GM19468 (cell line): Measurements from ENCODE around the gene SLC25A25.
"Not testable (repeated sequence)": the region's sequence is repeated elsewhere in the genome, so short reads cannot be mapped to it uniquely, and the experiment has no call there.

ENCODE experiments used
- ATAC-seq: cut with Tn5 transposase; IDR thresholded peaks from one replicate; pipeline ENCODE4 v1.9.1; 2021; ENCODE audit warnings: mild to moderate bottlenecking, moderate library complexity, moderate number of reproducible peaks; ENCODE audit not compliant: unreplicated experiment; ENCODE audit errors: extremely low read depth

Gene SLC25A25

DNA sequence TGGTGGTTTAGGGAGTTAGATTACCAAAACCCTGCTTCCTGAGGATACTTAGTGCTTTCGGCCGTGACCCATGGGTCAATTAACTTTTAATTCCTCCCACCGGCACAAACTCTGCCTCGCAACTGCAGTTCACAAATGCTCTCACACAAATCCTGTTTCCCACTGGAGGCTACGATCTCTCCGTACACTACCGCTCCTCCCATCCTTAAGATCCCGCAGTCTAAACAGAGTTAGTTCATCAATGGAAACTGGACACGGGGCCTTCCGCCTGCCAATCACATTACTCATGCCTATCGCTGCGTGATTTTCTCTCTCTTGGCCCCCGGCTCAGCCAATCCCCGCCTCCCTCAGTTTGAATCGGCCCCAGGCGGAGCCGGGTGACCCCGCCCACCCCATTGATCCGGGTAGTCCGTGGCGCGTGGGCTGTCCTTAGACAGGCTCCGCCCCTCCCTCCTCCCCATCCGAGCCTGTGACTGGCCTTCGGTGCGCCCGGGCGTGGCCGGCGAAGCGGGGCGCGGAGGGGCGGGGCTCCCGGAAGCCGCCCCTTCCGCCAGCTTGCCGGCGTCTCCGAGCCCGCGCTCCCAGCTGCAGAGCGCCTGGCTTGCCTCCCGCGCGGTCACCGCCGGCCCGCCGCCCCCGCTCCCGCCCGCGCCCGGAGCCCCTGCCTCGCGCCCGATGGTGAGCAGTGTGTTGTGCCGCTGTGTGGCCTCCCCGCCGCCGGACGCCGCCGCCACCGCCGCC lies at the start of gene SLC25A25:
TSS of gene SLC25A25 (plus strand) at position 588 of the 741 bp plus-strand sequence. CDS start at position 676, 88 bp downstream.
- peak; percentile 70 for ATAC-seq

DNA sequence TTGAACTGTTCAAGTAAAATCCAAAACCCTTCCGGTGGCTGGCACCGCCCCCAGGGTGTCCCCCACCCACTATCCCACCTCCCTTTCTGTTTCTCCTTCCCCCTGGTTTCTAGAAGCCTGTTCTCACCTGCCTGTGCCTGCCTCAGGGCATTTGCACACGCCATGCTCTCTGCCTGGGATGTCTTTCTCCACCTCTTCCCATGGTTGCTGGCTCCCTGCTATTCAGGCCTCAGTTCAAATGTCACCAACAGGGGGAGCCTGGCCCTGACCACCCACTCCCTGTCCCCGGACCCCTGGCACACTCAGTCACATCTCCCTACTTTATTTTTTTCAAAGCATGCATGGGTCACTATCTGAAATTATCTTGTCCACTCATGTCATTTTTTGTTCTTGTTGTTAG lies 47.3 kb upstream of the SLC25A25 start:
- no peak for ATAC-seq

DNA sequence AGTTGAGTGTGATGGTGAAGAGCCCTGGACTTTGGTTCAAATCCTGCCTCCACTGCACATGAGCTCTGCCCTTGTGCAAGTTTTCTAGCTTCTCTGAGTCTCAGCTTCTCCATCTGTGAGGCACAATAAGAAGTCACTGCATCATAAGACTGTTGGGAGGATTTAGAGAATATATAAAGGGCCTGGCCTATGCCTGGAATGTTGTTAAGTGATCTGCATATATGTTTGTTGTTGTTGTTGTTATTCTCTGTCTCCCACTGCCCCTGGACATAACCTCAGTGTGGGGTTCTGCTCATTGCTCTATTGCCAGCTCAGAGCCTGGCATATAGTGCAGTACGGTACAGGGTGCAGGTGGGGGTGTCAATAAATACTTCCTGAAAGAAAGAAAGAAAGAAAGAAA lies 46.9 kb upstream of the SLC25A25 start:
- ATAC-seq = no peak

DNA sequence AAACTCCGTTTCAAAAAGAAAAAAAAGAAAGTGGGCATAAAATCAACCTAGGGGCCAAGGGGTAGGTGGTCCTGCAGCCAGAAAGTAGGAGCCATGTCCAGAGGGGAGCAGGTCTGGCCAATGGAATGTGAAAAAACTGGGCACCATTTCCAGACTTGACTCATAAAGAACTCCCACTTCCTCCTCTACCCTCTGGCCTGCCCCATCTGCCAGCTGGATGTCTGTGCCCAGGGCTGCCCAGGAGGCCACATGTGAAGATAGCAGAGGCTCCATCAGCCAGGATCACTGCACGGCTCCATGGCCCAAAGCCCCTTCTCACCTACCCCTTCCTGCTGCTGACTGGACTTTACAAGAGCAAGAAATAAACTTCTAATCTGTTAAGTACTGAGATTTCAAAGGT lies 45.1 kb upstream of the SLC25A25 start:
- ATAC-seq = no peak

DNA sequence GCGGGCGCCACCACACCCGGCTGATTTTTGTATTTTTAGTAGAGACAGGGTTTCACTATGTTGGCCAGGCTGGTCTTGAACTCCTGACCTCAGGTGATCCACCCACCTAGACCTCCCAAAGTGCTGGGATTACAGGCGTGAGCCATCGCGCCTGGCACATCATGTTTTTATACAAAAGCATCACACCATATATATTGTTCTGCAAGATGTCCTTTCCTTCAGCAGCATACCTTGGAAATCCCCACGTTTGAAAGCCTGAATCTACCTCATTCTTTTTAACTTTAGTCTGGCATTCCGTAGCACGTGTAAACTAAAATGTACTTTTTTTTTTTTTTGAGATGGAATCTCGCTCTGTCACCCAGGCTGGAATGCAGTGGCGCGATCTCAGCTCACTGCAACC lies 44.4 kb upstream of the SLC25A25 start:
- ATAC-seq = not testable (repeated sequence)

DNA sequence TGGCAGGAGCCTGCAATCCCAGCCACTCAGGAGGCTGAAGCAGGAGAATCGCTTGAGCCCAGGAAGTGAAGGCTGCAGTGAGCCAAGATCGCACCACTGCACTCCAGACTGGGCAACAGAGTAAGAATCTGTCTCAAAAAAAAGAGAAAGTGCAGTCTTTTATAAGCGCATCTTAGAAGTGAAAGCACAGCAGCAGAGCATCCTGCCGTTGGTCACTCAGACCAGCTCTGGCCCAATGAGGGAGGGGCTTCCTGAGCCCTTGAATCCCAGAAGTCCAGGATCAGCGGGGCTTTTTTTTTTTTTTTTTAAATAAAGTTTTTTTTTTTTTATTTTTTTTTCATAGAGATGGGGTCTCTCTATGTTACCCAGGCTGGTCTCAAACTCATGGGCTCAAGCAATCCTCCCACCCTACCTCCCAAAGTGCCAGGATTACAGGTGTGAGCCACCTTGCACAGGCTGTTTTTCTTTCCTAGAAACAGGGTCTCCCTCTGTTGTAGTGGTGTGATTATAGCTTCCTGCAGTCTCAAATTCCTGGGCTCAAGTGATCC lies 43.2 kb upstream of the SLC25A25 start:
- no peak for ATAC-seq

DNA sequence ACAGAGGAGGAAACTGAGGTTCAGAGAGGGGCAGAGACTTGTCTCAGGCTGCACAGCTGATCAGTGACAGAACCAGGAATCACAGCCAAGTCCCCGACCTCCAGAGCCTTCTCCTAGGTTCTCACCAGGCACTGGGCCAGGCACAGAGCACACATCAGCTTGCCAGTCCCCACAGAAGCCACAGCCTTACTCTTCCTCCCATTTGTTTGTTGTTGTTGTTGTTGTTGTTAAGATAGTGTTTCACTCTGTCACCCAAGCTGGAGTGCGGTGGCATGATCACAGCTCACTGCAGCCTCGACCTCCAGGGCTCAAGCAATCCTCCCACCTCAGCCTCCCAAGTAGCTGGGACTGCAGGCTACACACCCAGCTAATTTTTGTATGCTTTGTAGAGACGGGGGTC lies 42.3 kb upstream of the SLC25A25 start:
- no peak for ATAC-seq

DNA sequence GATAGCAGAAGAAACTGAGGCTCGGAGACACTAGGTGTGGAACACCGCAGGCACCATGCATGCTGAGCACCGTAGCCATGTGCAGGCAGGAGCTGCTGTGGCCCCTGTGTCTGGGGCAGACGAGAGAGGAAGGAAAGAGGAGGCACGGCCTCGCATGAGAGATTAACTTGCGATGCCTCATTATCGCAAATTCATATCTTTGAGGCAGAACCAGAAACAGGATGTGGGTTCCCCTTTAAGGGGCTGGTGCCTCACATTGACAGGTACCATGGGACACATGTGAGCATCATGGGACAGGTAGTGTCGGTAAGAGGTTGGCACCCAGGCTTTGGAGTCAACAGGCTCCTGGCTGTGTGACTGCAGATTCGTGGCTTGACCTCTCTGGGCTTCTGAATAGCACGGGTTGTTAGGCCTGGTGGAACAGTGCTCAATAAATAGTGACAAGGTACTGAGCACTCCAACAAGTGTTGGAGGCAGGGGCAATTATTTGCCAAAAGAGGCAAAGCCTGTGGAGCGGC lies 41.7 kb upstream of the SLC25A25 start:
- no peak for ATAC-seq

DNA sequence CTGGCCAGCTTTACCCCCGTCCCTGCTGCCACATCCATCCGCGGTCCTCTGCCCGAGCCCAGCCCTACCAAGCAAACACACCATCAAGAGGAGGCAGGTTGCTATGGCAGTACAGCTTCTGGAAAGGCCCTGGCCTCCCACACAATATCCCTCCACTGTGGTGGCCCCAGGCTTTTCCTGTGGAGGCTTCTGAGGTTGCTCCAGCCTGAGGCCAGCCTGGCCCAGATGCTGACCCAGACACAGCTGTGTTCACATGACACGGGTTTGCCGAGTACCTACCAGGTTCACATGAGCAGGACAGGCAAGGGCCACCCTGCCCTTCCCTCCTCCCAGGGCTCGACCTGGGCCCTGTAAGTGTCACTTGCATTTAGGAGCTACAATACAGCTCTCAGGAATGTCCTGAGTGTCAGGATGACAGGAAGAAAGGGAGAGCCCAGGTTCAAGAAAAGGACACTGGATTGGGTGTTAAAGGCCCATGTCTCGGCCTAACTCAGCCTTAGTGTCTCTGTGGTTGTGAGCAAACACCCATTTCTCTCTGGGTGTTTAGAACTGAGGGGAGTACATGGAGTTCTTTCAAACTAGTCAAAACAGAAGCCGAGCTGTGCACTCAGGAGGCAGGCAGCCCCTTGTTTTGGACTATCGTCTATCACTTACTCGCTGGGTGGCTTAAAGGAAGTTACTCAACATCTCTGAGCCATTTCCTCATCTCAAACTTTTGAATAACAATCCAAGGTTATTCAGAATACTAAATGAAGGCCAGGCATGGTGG lies 41.1 kb upstream of the SLC25A25 start:
- ATAC-seq = no peak

DNA sequence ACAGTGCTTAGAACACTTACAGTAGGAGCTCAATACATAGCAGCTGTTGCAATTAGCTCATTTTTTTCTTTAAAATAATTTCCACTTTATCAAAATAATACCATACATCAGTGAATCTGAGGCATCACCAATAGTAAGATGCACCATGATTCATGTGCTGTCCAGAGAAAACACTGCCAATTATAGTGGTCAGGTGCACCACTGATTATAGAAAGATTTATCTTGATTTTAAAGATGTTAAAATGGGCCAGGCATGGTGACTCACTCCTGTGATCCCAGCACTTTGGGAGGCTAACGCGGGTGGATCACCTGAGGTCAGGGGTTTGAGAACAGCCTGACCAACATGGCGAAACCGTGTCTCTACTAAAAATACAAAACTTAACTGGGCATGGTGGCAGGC lies 40.3 kb upstream of the SLC25A25 start:
- ATAC-seq = no peak

DNA sequence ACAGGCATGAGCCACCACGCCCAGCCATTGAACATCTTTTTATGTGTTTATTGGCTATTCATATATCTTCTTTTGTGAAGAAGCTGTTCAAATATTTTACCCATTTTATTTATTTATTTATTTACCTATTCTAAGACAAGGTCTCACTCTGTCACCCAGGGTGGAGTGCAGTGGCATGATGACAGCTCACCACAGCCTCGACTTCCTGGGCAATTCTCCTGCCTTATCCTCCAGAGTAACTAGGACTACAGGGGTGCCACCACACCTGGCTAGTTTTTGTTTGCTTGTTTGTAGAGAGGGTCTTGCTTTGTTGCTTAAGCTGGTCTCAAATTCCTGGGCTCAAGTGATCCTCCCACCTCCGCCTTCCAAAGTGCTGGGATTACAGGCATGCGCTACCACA lies 34.4 kb upstream of the SLC25A25 start:
- no peak for ATAC-seq

DNA sequence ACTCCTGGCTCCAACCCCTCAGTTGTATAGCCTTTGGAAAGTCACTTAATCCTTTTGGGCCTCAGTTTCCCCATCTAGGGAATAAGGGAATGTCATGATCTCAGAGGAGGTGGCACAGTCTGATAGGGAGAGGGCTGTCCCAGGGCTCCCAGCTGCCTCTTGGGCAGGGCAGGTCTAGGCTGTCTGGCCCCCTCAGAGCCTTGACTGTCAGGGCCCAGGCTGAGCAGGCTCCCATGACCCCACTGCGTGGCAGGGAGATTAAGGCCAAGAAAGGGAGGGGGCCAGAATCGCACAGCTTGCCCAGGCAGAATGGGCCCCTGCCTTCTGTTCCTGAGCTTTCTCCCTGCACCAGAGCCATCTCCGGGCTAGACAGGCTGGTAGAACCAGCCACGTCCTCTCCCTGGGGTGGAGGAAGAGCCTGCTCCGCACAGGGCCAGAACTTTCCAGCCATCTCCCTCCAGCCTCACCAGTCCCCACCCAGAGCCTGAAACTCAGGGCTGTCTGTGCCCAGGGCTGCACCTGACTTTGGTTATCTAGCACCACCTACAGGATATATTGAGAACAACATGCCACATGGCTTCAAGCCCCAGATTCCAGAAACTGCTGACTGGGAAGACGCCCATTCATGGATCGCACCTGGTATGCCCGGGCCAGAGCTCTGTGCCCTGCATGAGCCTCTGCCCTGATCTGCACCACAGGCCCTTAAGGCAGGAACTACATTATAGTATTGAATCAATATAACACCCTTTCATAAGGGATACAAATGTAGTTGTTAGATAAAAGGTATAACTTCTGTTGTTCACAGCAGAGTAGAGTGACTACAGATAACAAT lies 33.0 kb upstream of the SLC25A25 start:
- ATAC-seq = no peak

DNA sequence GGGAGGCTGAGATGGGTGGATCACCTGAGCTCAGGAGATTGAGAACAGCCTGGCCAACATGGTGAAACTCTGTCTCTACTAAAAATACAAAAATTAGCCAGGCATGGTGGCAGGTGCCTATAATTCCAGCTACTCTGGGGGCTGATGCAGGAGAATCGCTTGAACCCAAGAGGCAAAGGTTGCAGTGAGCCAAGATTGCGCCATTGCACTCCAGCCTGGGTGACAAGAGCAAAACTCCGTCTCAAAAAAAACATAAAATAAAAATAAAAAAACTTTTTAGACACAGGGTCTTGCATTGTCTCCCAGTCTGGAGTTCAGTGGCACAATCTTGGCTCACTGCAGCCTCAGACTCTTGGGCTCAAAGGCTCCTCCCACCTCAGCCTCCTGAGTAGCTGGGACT lies 31.5 kb upstream of the SLC25A25 start:
- not testable (repeated sequence) for ATAC-seq

DNA sequence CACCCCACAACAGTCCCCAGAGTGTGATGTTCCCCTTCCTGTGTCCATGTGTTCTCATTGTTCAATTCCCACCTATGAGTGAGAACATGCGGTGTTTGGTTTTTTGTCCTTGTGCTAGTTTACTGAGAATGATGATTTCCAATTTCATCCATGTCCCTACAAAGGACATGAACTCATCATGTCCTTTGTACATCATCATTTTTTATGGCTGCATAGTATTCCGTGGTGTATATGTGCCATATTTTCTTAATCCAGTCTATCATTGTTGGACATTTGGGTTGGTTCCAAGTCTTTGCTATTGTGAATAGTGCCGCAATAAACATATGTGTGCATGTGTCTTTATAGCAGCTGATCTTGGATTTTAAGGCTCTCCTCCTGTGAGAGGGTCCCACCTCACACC lies 27.2 kb upstream of the SLC25A25 start:
- ATAC-seq = not testable (repeated sequence)

DNA sequence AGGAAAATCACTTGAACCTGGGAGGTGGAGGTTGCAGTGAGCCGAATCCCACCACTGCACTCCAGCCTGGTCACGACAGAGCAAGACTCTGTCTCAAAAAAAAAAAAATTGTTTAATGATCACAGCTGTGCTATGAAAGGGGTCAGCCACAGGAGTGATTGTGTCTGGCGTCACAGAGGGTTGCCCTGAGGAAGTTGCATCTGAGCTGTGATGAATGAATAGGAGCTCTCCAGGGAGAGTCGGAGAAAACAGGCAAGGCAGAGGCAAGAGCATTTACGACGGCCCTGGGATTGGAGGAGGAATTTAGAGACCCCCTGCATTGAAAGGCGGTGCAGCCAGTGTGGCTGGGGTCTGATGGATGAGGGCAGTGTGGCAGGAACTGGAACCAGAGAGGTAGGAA lies 26.0 kb upstream of the SLC25A25 start:
- ATAC-seq = no peak

DNA sequence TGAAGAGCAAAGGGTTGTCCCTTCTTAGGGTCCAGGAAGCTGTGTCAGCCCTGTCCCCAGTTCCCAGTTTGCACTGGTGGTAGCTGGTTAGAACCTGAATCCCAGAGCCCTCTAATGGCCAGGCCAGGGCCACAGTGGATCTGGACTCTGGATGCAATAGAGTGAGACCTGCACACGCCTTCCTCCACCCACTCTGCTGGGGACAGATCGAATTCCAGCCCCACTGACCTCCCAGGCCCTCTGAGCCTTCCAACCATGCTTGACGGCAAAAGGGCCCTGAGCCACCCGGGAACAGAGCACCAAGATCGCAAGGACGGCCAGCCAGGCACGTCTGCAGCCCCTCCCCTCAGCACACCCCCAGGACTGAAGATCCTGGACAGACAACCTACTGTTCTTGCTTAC lies 24.6 kb upstream of the SLC25A25 start:
- ATAC-seq = no peak

DNA sequence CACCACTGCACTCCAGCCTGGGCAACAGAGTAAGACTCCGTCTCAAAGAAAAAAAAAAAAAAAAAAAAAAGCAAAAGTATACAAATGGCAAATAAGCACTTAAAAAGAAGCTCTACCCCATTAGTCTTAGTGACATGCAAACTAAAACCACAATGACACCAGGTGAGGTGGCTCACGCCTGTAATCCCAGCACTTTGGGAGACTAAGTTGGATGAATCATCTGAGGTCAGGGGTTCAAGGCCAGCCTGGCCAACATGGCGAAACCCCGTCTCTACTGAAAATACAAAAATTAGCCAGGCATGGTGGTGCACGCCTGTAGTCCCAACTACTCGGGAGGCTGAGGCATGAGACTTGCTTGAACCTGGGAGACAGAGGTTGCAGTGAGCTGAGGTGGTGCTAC lies 22.6 kb upstream of the SLC25A25 start:
- ATAC-seq = not testable (repeated sequence)

DNA sequence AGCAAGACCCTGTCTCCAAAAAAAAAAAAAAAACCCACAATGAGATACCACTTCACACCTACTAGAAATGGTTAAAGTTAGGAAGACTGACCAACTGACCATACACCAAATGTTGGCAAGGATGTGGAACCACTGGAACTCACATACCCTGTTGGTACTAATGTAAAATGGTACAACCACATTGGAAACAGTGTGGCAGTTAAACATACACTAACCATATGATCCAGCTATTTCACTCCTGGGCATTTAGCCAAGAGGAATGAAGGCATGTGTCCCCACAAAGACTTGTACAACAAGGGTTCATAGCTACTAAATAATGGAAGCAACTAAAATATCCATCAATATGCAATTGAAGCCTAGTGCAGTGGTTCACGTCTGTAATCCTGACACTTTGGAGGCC lies 22.2 kb upstream of the SLC25A25 start:
- no peak for ATAC-seq

DNA sequence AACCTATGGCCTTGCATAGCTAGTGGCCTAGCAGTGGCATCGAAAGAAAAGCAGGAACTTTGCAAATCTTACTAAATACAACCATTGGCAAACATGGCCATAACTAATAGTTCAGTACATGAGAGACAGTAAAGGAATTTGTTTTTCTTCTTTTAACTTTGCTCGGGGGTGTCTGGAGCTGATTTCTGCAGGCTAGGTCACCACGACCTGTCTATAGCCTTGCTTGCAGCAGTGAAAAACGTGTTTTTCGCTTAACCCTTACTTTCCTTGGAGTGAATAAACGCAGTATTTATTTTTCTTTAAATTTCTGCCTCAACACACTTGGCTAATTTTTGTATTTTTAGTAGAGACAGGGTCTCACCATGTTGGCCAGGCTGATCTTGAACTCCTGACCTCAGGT lies 20.8 kb upstream of the SLC25A25 start:
- no peak for ATAC-seq

DNA sequence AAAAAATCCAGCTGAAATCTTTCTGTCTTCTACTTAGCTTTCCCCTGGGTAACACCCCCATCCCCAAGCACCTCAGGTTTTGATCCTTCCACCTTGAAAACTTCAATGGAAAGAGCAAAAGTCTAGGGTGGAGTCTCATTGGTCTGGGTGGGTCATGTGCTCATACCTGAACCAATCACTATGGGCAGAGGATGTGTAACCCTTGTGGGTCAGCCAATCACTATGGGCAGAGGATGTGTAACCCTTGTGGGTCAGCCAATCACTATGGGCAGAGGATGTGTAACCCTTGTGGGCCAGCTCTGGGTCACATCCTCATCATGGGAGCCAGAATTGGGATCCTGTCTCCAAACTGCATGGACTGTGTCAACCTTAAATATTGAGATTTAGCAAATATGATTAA lies 19.4 kb upstream of the SLC25A25 start:
- no peak for ATAC-seq
